Body of pancreas (tissue), 4 donors: ENCODE data around the gene MRI1.
A peak's percentile ranks its signal among the peaks of the same experiment; 100 is the strongest.

Experiments
- POLR2A ChIP-seq, 3 donors: fragments of 450-650 bp; IDR thresholded peaks; one replicate each; pipeline ENCODE4 v1.6.1; 2016; ENCODE audit warnings: antibody characterized with exemption in 3 of 3, mild to moderate bottlenecking in 2 of 3
- TF ChIP-seq, protein P1 (sequence below), 7 experiments: fragments of 450-650 bp in 4 of 7; fragments of 200-600 bp in 3 of 7; sonication (generic) in 3 of 7; IDR thresholded peaks; one replicate each; pipeline ENCODE4 v1.5.1; 2016 to 2019; ENCODE audit warnings: antibody characterized with exemption in 7 of 7

DNA sequence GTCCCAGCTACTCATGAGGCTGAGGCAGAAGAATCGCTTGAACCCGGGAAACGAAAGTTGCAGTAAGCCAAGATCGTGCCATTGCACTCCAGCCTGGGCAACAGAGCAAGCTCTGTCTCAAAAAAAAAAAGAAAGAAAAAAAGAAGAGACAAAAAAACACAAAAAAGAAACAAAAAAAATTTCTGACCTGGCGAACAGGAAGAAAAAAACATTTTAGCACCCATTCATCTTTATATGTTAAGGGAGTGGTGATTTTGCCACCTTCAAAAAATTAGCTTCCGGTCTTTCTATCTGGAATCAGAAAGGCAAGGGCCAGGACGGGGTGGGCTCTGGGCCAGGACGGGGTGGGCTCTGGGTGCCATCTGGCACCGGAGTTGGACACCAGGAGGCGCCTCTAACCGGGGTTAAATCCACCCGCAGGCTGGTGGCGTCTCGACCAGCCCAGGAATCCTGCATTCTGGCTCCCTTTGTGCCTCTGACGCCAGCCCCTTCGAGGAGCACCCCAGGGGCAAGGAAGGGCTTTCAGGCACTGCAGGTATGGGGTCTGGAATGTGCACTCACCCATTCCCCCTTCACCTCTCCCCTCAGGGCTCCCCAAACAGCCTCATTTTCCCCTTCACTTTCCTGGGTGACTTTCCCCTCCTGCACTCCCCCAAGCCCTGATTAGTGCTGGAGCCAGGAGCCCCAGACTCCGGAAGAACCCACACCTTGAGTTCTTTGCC, 20.6 kb downstream of the MRI1 start:
- TF ChIP-seq, protein P1, sequence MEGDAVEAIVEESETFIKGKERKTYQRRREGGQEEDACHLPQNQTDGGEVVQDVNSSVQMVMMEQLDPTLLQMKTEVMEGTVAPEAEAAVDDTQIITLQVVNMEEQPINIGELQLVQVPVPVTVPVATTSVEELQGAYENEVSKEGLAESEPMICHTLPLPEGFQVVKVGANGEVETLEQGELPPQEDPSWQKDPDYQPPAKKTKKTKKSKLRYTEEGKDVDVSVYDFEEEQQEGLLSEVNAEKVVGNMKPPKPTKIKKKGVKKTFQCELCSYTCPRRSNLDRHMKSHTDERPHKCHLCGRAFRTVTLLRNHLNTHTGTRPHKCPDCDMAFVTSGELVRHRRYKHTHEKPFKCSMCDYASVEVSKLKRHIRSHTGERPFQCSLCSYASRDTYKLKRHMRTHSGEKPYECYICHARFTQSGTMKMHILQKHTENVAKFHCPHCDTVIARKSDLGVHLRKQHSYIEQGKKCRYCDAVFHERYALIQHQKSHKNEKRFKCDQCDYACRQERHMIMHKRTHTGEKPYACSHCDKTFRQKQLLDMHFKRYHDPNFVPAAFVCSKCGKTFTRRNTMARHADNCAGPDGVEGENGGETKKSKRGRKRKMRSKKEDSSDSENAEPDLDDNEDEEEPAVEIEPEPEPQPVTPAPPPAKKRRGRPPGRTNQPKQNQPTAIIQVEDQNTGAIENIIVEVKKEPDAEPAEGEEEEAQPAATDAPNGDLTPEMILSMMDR (IDR thresholded peaks at IDR 0.05) = peak; percentile 59 to 78 (median 73)
- no peak for TF ChIP-seq POLR2A (IDR thresholded peaks at IDR 0.05)
